H1 (cell line): Measurements from ENCODE around the gene ATXN2. TPM values are rescaled to one million over a fixed set of nuclear protein-coding genes. Genes with fewer than 3 reads are reported as not detected.

Experiments
- BCL11A ChIP-seq, 2 experiments: IDR thresholded peaks; one replicate each; pipeline ENCODE4 v1.6.1; 2011; ENCODE audit warnings: low read depth in 2 of 2, low read length in 2 of 2, mild to moderate bottlenecking in 2 of 2
- NANOG ChIP-seq: IDR thresholded peaks from 2 replicates; pipeline ENCODE4 v1.6.1; 2011; ENCODE audit warnings: low read length, low read depth, mild to moderate bottlenecking, inconsistent platforms; ENCODE audit not compliant: insufficient read depth, poor library complexity, severe bottlenecking
- SAP30 ChIP-seq: fragments of 300-600 bp; sonication (generic); IDR thresholded peaks from 2 replicates; pipeline ENCODE4 v1.7.1; 2012; ENCODE audit warnings: low read length, moderate library complexity, mild to moderate bottlenecking, inconsistent platforms; ENCODE audit not compliant: insufficient read depth, insufficient replicate concordance
- SIN3A ChIP-seq, 2 experiments: IDR thresholded peaks in 1 of 2; conservative IDR thresholded peaks in 1 of 2; 2 replicates each; pipeline ENCODE4 v1.6.1; 2011 to 2012; ENCODE audit warnings: low read length in 2 of 2, improper control_type of control experiment in 1 of 2, low read depth in 1 of 2, mild to moderate bottlenecking in 1 of 2
- polyA plus RNA-seq, 7 experiments: library from polyadenylated mRNA; depleted of rRNA in 3 of 7; stranded (reverse) in 5 of 7; unstranded in 2 of 7; fragments of >200 nt in 5 of 7; fragments of 200-250 nt in 2 of 7; gene quantifications; 1 replicate in 5 of 7; 2 replicates in 1 of 7; 4 replicates in 1 of 7; pipeline versions ENCODE4 v1.2.1 to v1.2.3, GENCODE V29; 2011 to 2013; ENCODE audit warnings: missing spikeins in 2 of 7, mixed read lengths in 2 of 7
- total RNA-seq: library from RNA; stranded (reverse); fragmentation: NEBNext Ultra II Directional; extraction: Animal tissue kit (Norgen Biotek cat#: 25700); gene quantifications from 2 replicates; pipeline ENCODE4 v1.2.1, GENCODE V29; 2021
- TF ChIP-seq, protein P1 (sequence below): IDR thresholded peaks from 2 replicates; pipeline ENCODE4 v1.6.1; 2011; ENCODE audit warnings: low read length, improper control_type of control experiment

The ATXN2 gene
- total and polyA plus RNA-seq, 2 of the 8 experiments (the other 6 are each of a cell fraction or from before 2014, with no cell fraction given): 46.6 to 80.7 TPM

DNA sequence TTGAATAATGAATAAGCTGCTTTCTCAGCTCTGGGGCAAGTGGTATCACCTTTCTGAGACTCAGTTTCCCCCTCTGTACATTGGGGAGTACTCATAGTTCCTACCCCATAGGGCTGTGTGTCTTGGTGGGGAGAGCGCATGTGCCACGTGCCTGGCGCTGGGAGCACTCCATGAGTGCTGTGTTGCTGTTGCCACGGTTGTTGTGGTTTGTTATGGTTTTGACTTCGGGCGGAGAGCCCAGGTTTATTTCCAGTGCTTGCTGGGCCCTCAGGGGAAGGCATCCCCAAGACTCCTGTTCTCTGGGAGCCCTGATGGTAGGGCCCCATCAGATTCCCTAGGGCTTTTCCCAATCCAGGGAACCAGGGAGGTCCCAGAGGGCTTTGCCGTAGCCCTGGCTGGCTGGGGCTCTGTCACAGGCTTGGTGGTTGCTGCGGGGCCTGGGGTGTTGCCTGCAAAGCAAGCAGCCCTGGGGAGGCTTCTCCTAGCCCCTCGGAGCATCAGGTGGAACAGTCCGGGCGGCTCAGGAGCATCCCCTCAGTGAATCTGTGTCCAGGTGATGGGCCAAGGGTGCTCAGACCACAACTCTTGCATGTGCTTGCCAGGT lies 174.8 kb downstream of the ATXN2 start (continued):
- TF ChIP-seq NANOG (no peak), SAP30 (no peak), BCL11A (IDR thresholded peaks at IDR 0.05; ENCODE audit: low read depth in 2 of 2, low read length in 2 of 2) (no peak), SIN3A (conservative IDR thresholded peaks at IDR 0.05 in 1 of 2, IDR thresholded peaks at IDR 0.05 in 1 of 2; ENCODE audit: low read depth in 1 of 2, low read length in 2 of 2) (no peak)
- TF ChIP-seq, protein P1, sequence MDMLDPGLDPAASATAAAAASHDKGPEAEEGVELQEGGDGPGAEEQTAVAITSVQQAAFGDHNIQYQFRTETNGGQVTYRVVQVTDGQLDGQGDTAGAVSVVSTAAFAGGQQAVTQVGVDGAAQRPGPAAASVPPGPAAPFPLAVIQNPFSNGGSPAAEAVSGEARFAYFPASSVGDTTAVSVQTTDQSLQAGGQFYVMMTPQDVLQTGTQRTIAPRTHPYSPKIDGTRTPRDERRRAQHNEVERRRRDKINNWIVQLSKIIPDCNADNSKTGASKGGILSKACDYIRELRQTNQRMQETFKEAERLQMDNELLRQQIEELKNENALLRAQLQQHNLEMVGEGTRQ: no peak
